DND-41 (cell line): ENCODE results near the gene OTOR.

Experiments used
- CTCF ChIP-seq: IDR thresholded peaks from 2 replicates; pipeline ENCODE4 v1.5.1; 2012; ENCODE audit warnings: borderline replicate concordance, low read length, moderate library complexity, mild to moderate bottlenecking; ENCODE audit not compliant: poor library complexity, severe bottlenecking; ENCODE audit errors: extremely low read depth
- EZH2 ChIP-seq: IDR thresholded peaks from 3 replicates; pipeline ENCODE4 v1.6.1; 2012; ENCODE audit warnings: borderline replicate concordance, low read depth, mild to moderate bottlenecking, moderate library complexity, low read length, inconsistent platforms; ENCODE audit not compliant: severe bottlenecking

GRCh38 chr20:16703570-16703969 lies 44.6 kb upstream of the OTOR start:
- TF ChIP-seq CTCF, result no peak
- TF ChIP-seq EZH2, result no peak
